HG03060 (cell line): ENCODE measurements around the gene TNC.
"Not testable (repeated sequence)": the region's sequence is repeated elsewhere in the genome, so short reads cannot be mapped to it uniquely, and the experiment has no call there.

Source experiments
- ATAC-seq: cut with Tn5 transposase; IDR thresholded peaks from one replicate; pipeline ENCODE4 v1.9.1; 2021; ENCODE audit warnings: low read depth, moderate number of reproducible peaks; ENCODE audit not compliant: unreplicated experiment

Gene TNC

GRCh38 chr9:115135821-115136778 lies 18.1 kb upstream of the TNC start:
- ATAC-seq: no peak

GRCh38 chr9:115134941-115135340 lies 17.0 kb upstream of the TNC start:
- ATAC-seq: no peak

DNA sequence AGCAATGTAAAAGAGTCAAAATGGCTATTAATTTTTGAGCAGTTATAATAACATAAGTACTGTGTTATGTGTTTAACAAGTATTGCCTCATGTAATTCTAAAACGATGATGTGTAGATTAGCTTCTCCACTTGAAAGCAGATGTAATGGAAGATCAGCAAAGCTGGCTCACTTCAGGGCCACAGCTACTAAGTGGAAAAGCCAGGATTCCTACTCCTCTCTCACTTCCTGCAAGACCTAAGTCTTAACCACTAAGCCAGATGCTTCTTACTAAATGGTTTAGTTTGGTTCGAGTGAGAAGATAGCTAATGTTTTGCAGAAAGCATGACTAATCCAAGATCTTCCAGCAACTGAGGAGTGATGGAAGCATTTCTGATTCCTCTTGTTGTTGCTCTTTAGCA lies 15.7 kb upstream of the TNC start:
- ATAC-seq: no peak

DNA sequence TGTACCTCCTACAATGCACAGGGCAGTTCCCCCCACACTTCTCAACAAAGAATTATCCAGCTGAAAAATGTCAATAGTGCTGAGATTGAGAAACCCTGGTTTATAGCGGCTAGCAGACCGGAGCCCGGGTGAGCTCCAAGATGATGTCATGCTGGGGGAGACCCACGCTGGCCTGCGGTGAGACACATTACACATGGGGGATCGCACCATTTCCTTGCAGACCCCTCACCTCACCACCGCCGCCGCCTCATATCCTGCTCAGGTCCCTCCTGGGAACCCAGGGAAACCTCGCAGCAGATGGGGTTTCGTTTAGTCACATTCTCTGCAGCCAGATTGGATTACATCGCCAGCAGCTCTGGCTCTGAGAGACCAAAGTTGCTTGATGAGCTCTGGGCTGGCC lies 14.7 kb upstream of the TNC start:
- no peak for ATAC-seq

- ATAC-seq: no peak
Observed at GRCh38 chr9:115130176-115130575, 12.2 kb upstream of the TNC start.

DNA sequence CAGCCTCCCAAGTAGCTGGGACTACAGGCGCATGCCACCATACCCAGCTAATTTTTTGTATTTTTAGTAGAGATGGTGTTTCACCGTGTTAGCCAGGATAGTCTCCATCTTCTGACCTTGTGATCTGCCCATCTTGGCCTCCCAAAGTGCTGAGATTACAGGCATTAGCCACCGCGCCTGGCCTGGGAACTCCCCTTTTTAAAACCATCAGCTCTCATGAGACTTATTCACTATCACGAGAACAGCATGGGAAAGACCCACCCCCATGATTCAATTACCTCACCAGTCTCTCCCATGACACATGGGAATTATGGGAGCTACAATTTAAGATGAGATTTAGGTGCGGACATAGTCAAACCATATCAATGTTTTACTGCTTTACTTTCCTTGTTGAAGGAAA lies 10.8 kb upstream of the TNC start:
- not testable (repeated sequence) for ATAC-seq

DNA sequence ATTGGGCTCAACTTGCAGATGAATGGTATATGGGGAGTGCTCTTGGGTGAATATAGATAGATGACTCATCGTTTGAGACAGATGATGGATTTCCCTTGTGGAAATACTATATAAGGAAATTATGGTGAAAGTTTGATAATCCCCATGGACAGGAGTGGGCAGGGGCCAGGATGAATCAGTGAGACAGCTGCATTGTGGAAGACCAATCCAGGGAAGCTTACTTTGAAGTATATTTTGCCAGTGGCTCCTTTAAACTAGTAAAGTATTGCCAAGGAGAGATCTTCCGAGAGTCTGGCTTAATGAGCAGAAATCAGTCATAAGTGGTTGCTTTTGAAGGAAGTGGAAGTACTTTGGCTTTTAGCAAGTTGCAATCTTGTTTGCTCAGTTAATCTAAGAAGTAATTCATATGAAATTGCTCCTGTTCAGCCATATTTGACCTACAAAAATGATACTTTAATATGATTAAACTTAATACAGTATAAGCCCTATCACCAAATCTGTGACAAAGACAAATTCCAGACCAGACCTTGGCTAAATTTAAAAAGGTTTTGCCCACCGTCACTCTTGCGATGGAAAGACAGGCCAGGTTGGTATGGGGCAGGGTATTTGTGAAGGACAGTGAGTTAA lies 9.3 kb upstream of the TNC start:
- no peak for ATAC-seq

DNA sequence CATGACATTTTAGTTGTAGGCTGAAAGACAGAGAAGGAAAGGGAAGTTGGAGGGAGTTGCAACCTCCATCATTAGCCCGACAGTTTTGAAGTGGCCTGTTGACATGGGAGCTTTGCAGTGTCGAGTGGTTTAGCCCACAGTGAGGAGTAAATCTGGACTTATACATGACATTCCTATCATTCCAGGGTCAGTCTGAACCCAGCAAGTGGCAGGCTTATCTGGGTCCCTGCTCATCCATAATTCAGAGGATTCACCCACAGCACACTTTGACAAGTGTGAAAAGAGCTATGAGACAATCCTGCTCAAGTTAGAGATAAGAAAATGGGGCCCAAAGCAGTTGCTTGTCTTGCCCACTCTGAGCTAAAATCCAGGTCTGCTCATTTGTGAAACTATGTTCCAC lies 8.4 kb upstream of the TNC start:
- ATAC-seq: no peak

- no peak for ATAC-seq
Observed at GRCh38 chr9:115122937-115123336, 5.0 kb upstream of the TNC start.

DNA sequence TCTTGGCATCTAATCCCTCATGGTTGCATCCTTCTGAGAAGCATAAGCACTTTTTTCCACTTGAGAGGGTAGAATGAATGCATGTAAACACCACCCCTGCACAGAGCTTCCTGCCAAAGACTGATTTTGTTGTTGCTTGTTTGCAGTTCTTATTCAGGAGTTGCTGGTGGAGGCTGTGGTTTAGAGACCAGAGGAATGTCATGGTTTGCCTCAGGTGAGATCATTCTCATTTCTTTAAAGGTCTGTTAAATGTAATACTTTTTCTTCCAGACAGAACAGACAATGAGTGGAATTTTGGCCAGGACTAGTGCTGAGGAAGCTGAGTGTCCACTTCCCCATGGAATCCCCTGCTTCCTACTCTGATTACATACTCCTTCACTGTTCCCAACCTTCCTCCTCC lies 3.2 kb upstream of the TNC start:
- ATAC-seq: no peak

DNA sequence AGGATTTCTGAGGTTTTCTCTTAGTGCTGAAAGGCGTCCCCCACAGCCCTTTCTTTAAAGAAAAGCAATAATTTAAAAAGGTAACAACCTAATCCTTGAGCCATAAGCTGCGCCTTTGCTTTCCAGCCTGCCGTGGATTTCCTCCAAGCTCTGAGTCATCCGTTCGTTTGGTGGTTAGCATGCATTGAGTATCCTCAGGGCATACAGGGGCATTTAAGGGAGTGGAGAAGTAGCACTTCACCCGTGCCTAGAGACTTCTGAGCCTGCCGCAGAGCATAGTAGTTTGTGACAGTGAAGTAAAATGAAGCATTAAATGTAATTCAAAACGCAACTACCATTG lies 892 bp upstream of the TNC start:
- ATAC-seq: no peak

DNA sequence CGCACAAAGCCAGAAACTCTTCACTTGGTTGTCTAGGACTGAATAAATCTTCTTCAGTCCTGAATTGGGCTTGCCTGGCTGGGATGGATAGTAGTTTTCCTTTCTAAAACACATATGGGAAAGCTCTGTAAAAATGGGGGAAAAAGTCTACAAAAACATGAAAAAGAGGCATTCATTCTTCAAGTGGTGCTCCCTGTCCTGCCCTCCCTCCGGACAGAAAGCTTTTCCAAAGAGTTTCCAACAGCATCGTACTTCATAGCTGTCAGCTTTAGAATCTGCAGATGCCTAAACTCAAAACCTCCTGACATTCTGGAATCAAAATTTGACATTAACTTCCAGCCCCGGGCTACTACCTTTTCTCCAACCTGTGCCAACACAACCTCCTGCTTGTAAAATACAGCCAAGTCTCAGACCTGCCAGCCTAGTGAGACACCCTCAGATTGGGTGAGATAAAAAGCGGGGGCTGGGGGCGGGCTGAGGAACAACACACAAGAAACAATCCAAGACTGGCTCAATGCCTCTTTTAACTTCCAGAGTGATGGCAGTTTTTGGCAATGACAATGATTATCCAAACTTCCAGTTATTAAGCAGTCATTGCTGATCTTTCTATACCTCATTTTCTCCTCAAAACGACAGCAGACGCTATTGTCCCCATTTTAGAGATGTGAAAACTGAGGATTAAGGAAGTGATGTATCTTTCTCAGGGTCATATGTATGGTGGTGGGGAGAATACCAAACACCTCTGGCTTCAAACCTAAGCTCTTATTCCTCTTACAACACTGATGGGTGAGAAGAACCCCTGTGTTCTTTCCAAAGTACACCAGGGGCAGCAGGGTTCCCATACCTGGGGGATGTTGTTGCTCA lies 1.3 kb downstream of the TNC start:
- no peak for ATAC-seq

DNA sequence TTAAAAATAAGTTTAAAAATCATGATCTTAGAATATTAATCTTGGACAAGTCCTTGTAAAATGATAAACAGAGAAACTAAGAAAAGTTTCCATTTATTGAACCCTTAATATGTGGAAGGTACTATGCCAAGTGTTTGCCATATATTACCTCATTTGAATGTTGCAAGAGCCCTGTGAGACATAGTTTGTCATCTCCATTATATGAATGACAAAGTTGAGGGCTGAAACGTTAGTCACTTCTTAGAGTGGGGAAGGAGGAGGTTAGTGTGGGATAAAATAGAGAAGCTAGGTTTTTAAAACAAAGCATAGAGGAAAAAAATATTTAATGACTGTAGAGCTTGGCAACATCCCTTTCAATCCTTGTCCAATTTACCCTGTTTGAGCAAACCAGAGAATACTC lies 2.0 kb downstream of the TNC start:
- ATAC-seq: no peak

GRCh38 chr9:115115117-115115880 lies 2.7 kb downstream of the TNC start:
- ATAC-seq: no peak

GRCh38 chr9:115114546-115114945 lies 3.4 kb downstream of the TNC start:
- ATAC-seq: no peak

GRCh38 chr9:115114084-115114483 lies 3.9 kb downstream of the TNC start:
- no peak for ATAC-seq

- ATAC-seq: no peak
Observed at GRCh38 chr9:115111874-115112273, 6.1 kb downstream of the TNC start.

DNA sequence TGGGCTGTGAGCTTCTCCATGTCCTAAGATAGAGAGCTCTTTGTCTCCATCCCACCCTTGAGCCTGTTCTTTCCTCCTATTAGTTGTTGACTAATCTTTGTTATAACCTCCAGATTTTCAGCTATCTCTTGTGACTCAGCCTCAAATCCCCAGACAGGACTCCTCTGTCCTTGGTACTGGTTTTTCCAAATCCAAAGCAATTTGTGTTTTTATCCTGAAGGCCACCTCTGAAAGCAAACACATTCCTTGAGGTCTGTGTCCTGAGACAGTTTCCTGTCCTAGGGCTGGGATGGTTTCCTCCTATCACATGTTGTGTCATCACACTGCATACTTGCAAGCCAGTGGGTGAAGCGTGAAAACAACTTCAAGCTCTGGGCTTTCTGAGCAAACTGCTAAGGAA lies 8.5 kb downstream of the TNC start:
- ATAC-seq: no peak

- ATAC-seq: no peak
Observed at GRCh38 chr9:115107701-115108100, 10.3 kb downstream of the TNC start.

DNA sequence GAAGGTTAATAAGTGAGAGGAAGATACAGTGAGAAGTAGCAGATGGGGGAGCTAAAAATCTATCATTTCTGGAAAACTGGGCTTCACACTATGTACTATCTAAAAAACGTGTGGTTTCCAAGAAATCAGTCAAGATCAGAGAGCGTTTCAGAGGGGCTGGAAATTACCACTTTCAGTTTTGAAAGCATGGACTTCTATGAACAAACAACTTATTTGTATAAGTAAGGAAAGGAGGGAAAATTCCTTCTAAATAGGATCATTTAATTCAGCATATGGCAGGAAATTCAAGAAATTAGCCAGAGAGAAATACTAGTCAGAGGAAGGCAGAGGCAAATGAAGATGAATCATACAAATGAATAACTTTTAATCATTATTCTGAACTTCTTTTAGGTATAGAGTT lies 11.3 kb downstream of the TNC start:
- no peak for ATAC-seq

- no peak for ATAC-seq
Observed at GRCh38 chr9:115106001-115106400, 12.0 kb downstream of the TNC start.
